ENCODE measurements around the gene C2CD4B. TPM values are rescaled to one million over a fixed set of nuclear protein-coding genes. Genes with fewer than 3 reads are reported as not detected.

C2CD4B gene
- polyA plus RNA-seq, 2 of the 4 experiments (the other 2 are of a cell fraction), result 0.06 to 0.63 TPM

DNA sequence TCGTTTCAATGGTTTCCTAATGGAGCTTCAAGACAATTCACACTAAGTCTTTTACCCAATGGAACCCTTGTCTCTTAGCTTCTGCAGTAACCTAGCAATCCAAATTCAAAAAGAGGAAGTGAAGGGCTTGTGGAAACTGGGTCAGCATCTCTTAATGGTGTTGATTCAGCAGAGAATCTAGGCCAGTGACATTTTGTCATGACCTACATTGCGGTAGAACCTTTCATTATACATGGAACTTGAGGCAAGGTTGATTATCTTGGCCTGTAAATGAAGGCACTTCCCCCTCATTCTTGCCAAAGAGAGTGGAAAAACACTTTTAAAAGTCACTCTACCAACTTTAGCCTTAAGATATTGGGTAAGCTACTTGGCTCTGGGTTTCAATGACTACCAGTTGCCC is 42.8 kb downstream of the C2CD4B start:
- Histone ChIP-seq H3K4me2 (no peak overlapping the region), H3K27ac (peak overlapping the region in 1 of 2 experiments; percentile 67; a peak in 1 of 6 replicates), H3K9me3 (no peaks in the 10 kb centered on the region), H3K4me3 (no peak overlapping the region), H3K4me1 (peaks cover 42% of the 10 kb centered on the region)
- ChIA-PET POLR2A (no interaction called here), CTCF (interaction anchor here (1.0 to 1.7 kb wide), 3 partner anchors 9 to 54 kb away, joined by 3 to 4 read pairs (median 3); no protein-coding TSS in a partner anchor)
- DNase-seq (ENCODE audit: low read depth in 1 of 2, low spot score in 1 of 2) (no peak), ATAC-seq (no peak), FAIRE-seq (no peak)
- no peak for TF ChIP-seq POLR2AphosphoS2 (conservative IDR thresholded peaks at IDR 0.05; ENCODE audit: low read length)
- no peak for TF ChIP-seq RCOR1 (IDR thresholded peaks at IDR 0.05; ENCODE audit: low read depth, low read length)
- TF ChIP-seq RARB (CRISPR knock-in tag; IDR thresholded peaks at IDR 0.05), result no peak
- TF ChIP-seq, protein P1, sequence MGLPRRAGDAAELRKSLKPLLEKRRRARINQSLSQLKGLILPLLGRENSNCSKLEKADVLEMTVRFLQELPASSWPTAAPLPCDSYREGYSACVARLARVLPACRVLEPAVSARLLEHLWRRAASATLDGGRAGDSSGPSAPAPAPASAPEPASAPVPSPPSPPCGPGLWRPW (IDR thresholded peaks at IDR 0.05), result no peak
- TF ChIP-seq KDM5A (IDR thresholded peaks at IDR 0.05), result no peak
- no peak for TF ChIP-seq CBX8 (IDR thresholded peaks at IDR 0.05)
- no peak for TF ChIP-seq SMC3 (IDR thresholded peaks at IDR 0.05)
- TF ChIP-seq, protein P2, sequence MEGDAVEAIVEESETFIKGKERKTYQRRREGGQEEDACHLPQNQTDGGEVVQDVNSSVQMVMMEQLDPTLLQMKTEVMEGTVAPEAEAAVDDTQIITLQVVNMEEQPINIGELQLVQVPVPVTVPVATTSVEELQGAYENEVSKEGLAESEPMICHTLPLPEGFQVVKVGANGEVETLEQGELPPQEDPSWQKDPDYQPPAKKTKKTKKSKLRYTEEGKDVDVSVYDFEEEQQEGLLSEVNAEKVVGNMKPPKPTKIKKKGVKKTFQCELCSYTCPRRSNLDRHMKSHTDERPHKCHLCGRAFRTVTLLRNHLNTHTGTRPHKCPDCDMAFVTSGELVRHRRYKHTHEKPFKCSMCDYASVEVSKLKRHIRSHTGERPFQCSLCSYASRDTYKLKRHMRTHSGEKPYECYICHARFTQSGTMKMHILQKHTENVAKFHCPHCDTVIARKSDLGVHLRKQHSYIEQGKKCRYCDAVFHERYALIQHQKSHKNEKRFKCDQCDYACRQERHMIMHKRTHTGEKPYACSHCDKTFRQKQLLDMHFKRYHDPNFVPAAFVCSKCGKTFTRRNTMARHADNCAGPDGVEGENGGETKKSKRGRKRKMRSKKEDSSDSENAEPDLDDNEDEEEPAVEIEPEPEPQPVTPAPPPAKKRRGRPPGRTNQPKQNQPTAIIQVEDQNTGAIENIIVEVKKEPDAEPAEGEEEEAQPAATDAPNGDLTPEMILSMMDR (IDR thresholded peaks at IDR 0.05), result no peak
- no peak for TF ChIP-seq ZNF302 (CRISPR knock-in tag; IDR thresholded peaks at IDR 0.05)
- TF ChIP-seq GATA3 (IDR thresholded peaks at IDR 0.05; ENCODE audit: borderline replicate concordance), result no peak
- no peak for TF ChIP-seq FOSL2 (IDR thresholded peaks at IDR 0.05)
- no peak for TF ChIP-seq FOSL2 (CRISPR knock-in tag; IDR thresholded peaks at IDR 0.05)
- no peak for TF ChIP-seq EHF (CRISPR knock-in tag; IDR thresholded peaks at IDR 0.05)
- no peak for TF ChIP-seq CHD4 (IDR thresholded peaks at IDR 0.05; ENCODE audit: borderline replicate concordance)
- WGBS (ENCODE audit: missing lambda C conversion rate), result 79% methylated on average over 2 of the region's 2 CpGs

DNA sequence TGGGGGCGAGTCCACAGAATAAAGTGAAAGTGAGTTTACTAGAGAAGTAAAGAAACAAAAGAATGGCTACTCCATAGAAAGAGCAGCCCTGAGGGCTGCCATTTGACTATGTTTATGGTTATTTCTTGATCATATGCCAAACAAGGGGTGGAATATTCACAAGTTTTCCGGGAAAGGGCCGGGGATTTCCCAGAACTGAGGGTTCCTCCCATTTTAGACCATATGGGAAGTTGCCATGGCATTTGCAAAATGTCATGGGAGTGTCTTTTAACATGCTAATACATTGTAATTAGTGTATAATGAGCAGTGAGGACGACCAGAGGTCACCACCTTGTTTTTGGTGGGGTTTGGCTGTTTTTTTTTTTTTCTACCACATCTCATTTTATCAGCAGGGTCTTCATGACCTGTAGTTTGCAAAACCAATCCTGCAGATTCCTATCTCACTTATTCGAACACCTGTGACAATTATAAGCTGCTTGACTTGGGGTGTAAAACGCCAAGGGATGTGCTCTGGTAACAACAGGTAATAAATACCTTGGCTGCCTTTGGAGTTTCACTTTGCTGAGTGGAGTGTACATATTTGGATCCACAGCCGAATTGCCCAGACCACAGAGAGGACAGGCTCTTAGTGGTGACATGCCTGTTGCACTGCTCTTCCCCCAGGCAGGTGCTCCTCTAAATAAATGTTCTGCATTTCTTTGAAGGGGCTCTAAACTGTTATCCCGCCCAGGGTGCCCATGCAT is 43.6 kb downstream of the C2CD4B start:
- Histone ChIP-seq H3K4me2 (no peak overlapping the region), H3K4me1 (peaks cover 42% of the 10 kb centered on the region), H3K9me3 (no peaks in the 10 kb centered on the region), H3K4me3 (no peak overlapping the region), H3K27ac (peak overlapping the region; percentile 66 to 77; a peak in 2 of 6 replicates)
- ChIA-PET POLR2A (no interaction called here), CTCF (interaction anchor here (0.8 to 1.7 kb wide), 3 partner anchors 10 to 53 kb away, joined by 3 to 4 read pairs (median 3); no protein-coding TSS in a partner anchor)
- WGBS (ENCODE audit: missing lambda C conversion rate), result 79% methylated on average over 8 of the region's 8 CpGs
- FAIRE-seq (no peak), DNase-seq (ENCODE audit: low read depth in 1 of 2, low spot score in 1 of 2) (no peak), ATAC-seq (no peak)
- no peak for TF ChIP-seq MYC (IDR thresholded peaks at IDR 0.05; ENCODE audit: borderline replicate concordance, low read length)
- no peak for TF ChIP-seq HOXB5 (CRISPR knock-in tag; IDR thresholded peaks at IDR 0.05)
- TF ChIP-seq POLR2AphosphoS2 (conservative IDR thresholded peaks at IDR 0.05; ENCODE audit: low read length), result no peak
- TF ChIP-seq ESRRA (IDR thresholded peaks at IDR 0.05; ENCODE audit: borderline replicate concordance, low read length), result no peak
- no peak for TF ChIP-seq PHF8 (IDR thresholded peaks at IDR 0.05; ENCODE audit: borderline replicate concordance, low read depth)
- no peak for TF ChIP-seq NR3C1 (IDR thresholded peaks at IDR 0.05)
- TF ChIP-seq CHD4 (IDR thresholded peaks at IDR 0.05; ENCODE audit: borderline replicate concordance), result no peak
- no peak for TF ChIP-seq POLR2A (IDR thresholded peaks at IDR 0.05; ENCODE audit: low read length)
- TF ChIP-seq RAD21 (conservative IDR thresholded peaks at IDR 0.05 in 1 of 2, IDR thresholded peaks at IDR 0.05 in 1 of 2), result no peak
- TF ChIP-seq RARB (CRISPR knock-in tag; IDR thresholded peaks at IDR 0.05), result no peak
- TF ChIP-seq, protein P3, sequence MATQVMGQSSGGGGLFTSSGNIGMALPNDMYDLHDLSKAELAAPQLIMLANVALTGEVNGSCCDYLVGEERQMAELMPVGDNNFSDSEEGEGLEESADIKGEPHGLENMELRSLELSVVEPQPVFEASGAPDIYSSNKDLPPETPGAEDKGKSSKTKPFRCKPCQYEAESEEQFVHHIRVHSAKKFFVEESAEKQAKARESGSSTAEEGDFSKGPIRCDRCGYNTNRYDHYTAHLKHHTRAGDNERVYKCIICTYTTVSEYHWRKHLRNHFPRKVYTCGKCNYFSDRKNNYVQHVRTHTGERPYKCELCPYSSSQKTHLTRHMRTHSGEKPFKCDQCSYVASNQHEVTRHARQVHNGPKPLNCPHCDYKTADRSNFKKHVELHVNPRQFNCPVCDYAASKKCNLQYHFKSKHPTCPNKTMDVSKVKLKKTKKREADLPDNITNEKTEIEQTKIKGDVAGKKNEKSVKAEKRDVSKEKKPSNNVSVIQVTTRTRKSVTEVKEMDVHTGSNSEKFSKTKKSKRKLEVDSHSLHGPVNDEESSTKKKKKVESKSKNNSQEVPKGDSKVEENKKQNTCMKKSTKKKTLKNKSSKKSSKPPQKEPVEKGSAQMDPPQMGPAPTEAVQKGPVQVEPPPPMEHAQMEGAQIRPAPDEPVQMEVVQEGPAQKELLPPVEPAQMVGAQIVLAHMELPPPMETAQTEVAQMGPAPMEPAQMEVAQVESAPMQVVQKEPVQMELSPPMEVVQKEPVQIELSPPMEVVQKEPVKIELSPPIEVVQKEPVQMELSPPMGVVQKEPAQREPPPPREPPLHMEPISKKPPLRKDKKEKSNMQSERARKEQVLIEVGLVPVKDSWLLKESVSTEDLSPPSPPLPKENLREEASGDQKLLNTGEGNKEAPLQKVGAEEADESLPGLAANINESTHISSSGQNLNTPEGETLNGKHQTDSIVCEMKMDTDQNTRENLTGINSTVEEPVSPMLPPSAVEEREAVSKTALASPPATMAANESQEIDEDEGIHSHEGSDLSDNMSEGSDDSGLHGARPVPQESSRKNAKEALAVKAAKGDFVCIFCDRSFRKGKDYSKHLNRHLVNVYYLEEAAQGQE (IDR thresholded peaks at IDR 0.05), result no peak
- TF ChIP-seq, protein P4, sequence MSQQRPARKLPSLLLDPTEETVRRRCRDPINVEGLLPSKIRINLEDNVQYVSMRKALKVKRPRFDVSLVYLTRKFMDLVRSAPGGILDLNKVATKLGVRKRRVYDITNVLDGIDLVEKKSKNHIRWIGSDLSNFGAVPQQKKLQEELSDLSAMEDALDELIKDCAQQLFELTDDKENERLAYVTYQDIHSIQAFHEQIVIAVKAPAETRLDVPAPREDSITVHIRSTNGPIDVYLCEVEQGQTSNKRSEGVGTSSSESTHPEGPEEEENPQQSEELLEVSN (IDR thresholded peaks at IDR 0.05; ENCODE audit: borderline replicate concordance, low read depth), result no peak
- TF ChIP-seq RNF2 (IDR thresholded peaks at IDR 0.05; ENCODE audit: borderline replicate concordance, low read depth), result no peak

All from A549 (cell line).